Activated CD4-positive, alpha-beta T cell treated with anti-CD3 and anti-CD28 coated beads for 36 hours (primary cell): ENCODE measurements around the gene RASAL1. TPM values are rescaled to one million over a fixed set of nuclear protein-coding genes. Genes with fewer than 3 reads are reported as not detected.
A peak's percentile ranks its signal among the peaks of the same experiment; 100 is the strongest.
"Not testable (repeated sequence)": the region's sequence is repeated elsewhere in the genome, so short reads cannot be mapped to it uniquely, and the experiment has no call there.

Experiments
- ATAC-seq: fragments of 200-7000 bp; cut with Tn5 transposase; one replicate; pipeline ENCODE4 v1.10.0; 2021; ENCODE audit warnings: mild to moderate bottlenecking, moderate library complexity
- CTCF ChIA-PET: fragments of 350-600 bp; sonication (Branson Sonifier 250); formaldehyde crosslinking; loops from one replicate; lab custom pipeline; 2021; ENCODE audit warnings: antibody characterized with exemption; lab: Charles Lee
- POLR2A ChIA-PET: fragments of 350-600 bp; sonication (Branson Sonifier 250); formaldehyde crosslinking; loops from one replicate; lab custom pipeline; 2021; ENCODE audit warnings: antibody characterized with exemption, inconsistent platforms; lab: Charles Lee
- DNase-seq: peaks from one replicate; pipeline ENCODE4 v3.0.0-alpha.2; 2020
- H3K27ac Mint-ChIP-seq: one replicate; pipeline ENCODE4 v1.8.0; 2021; ENCODE audit warnings: mixed read lengths
- H3K27me3 Mint-ChIP-seq: one replicate; pipeline ENCODE4 v1.8.0; 2021; ENCODE audit warnings: mixed read lengths
- H3K36me3 Mint-ChIP-seq: one replicate; pipeline ENCODE4 v1.8.0; 2021; ENCODE audit warnings: low read depth, mixed read lengths
- H3K4me1 Mint-ChIP-seq: one replicate; pipeline ENCODE4 v1.8.0; 2021; ENCODE audit warnings: mixed read lengths
- H3K4me3 Mint-ChIP-seq: one replicate; pipeline ENCODE4 v1.8.0; 2021; ENCODE audit warnings: mild to moderate bottlenecking, moderate library complexity, mixed read lengths
- H3K9me3 Mint-ChIP-seq: one replicate; pipeline ENCODE4 v1.8.0; 2021; ENCODE audit warnings: low read depth, mixed read lengths
- intact Hi-C, 2 experiments: fragments of 100-400 bp; cut with DNase I in 1 of 2; cut with micrococcal nuclease in 1 of 2; formaldehyde crosslinking; loops; one replicate each; pipeline versions ENCODE4 v1.14.2 to v1.15.1; 2022 to 2024; cut with DNase I, micrococcal nuclease
- total RNA-seq, 2 experiments: library from RNA; stranded (reverse); gene quantifications; one replicate each; pipeline ENCODE4 v1.2.3, GENCODE V29; 2021

RASAL1 gene
- total RNA-seq, 2 experiments from 2014 or later: 9.0 to 10.6 TPM

DNA sequence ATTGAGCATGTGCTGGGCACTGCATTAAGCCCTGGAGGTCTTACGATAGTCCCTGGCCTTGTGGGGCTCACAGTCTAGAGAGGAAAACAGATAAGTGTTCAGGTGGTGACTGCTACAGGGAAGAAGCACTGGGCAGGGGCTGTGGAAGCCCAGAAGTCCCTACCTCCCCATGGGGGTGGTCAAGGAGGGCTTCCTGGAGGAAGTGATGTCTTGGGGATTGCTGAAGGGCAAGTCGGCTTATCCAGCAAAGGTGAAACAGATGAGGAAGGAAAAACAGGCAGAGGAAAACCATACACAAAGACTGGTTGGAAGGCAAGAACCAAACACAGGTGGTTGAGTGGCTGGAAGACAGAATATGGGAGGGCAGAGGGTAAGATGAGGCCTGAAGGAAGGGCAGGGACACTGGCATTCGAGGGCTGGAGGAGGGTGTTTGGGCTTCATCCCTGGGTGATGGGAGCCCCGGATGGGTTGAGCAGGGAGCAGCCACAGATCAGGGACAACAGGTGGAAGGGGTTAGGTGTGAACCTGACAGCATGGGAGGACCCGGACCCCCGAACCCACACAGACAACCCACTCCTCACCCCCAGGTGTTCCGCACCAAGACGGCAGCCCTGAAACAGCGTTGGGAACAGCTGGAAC is 16.8 kb upstream of the RASAL1 start:
- no peak for DNase-seq

DNA sequence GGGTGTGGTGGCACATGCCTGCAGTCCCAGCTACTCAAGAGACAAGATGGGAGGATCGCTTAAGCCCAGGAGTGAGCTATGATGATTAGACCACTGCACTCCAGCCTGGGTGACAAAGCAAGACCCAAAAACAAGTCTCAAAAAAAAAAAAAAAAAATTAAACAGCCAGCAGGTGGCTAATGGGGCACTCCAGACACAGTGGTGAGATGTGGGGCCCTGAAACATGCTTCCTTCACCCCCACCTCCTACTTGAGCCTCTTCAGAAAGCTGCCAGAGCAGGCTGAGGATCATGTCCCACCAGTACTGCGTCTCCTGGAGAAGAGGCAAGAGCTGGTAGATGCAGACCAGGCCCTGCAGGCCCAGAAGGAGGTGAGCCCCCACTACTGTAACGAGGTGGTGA is 16.1 kb upstream of the RASAL1 start:
- ChIA-PET CTCF (interaction anchor here (0.5 to 5.0 kb wide), 4 partner anchors 12 to 235 kb away, joined by 3 to 57 read pairs (median 17); partner anchors contain the start of gene RASAL1), POLR2A (no interaction called here)
- Mint-ChIP-seq H3K4me3 (no peak overlapping the region), H3K27me3 (peaks cover 11% of the 10 kb centered on the region), H3K36me3 (peaks cover 2% of the 10 kb centered on the region), H3K27ac (no peak overlapping the region), H3K9me3 (no peaks in the 10 kb centered on the region), H3K4me1 (peaks cover 14% of the 10 kb centered on the region)
- DNase-seq: no peak
- ATAC-seq: no peak
- intact Hi-C loops: loop anchor here (2.0 to 5.0 kb wide), 3 partner anchors 15 to 95 kb away; partner anchors contain the start of gene DTX1 (in 1 of the 2)

More for the DNA sequence above, 16.8 kb upstream of the RASAL1 start:
- H3K27ac Mint-ChIP-seq: peak overlapping the region; percentile 34
- ChIA-PET CTCF (interaction anchor here (0.9 to 5.0 kb wide), 14 partner anchors 10 to 253 kb away, joined by 3 to 57 read pairs (median 5); partner anchors contain the start of genes OAS2 and RASAL1), POLR2A (interaction anchor here (0.6 kb wide), 1 partner anchor 57 kb away, joined by 3 read pairs; no protein-coding TSS in a partner anchor)
- peaks cover 2% of the 10 kb centered on the region for H3K36me3 Mint-ChIP-seq
- peaks cover 11% of the 10 kb centered on the region for H3K27me3 Mint-ChIP-seq
- no peaks in the 10 kb centered on the region for H3K9me3 Mint-ChIP-seq
- peak overlapping the region; percentile 69 for H3K4me3 Mint-ChIP-seq
- H3K4me1 Mint-ChIP-seq: peaks cover 17% of the 10 kb centered on the region
- no peak for ATAC-seq
- intact Hi-C loops: loop anchor here (2.0 to 5.0 kb wide), 3 partner anchors 16 to 96 kb away; partner anchors contain the start of gene DTX1 (in 1 of the 2)

DNA sequence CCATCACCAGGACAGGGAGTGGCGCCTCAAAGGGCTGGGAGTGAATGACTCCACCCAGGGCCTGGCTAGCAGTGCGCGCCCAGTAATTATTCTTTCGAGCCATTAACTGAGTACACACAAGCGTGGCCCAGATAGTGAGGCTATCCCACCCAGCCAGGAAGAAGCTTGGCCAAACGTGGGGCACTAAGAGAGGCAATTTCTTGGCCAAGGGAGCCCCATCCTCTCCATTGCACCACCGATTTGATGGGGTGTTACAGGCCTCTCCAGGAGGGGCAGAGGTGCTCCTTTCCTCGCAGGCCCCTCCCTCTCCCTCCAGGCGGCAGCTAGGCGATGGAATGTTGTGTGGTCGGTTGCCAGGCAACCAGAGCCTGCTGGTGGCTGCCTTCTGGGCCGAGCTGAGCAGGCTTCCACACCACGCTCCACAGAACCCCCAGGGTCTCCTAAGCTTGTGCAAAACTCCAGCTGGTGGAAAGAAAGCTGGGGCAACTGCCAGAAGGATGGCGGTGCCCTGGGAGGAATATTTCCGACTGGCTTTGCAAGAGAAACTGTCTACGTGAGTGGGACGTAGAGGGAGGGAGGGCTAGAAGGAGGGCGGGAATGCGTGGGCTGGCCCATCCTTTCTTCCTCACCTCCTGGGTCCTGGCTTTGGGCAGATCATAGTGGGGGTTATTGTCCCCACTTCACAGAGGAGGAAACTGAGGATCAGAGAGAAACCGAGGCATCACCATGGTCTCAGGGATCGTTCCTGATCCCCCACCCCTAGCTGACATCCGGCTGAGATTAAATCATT is 14.0 kb upstream of the RASAL1 start, which contains the start of gene CFAP73:
CFAP73 (plus strand) TSS at position 364 of the 790 bp plus-strand sequence; CDS start at position 498, 134 bp downstream.
- H3K36me3 Mint-ChIP-seq: no peaks in the 10 kb centered on the region
- no peaks in the 10 kb centered on the region for H3K9me3 Mint-ChIP-seq
- H3K4me1 Mint-ChIP-seq: peaks cover 14% of the 10 kb centered on the region
- ChIA-PET CTCF (interaction anchor here (0.7 kb wide), 1 partner anchor 57 kb away, joined by 3 read pairs; no protein-coding TSS in a partner anchor), POLR2A (interaction anchor here (0.6 to 1.1 kb wide), 2 partner anchors 12 to 1039 kb away, joined by 3 read pairs; no protein-coding TSS in a partner anchor)
- H3K27ac Mint-ChIP-seq: no peak within 1 kb of the TSS
- DNase-seq (peak; percentile 56), ATAC-seq (no peak)
- intact Hi-C loops: loop anchor here in 1 of 2 experiments (5.0 kb wide), 1 partner anchor 52 kb away; no protein-coding TSS in a partner anchor
- no peak within 1 kb of the TSS for H3K4me3 Mint-ChIP-seq
- peaks cover 11% of the 10 kb centered on the region for H3K27me3 Mint-ChIP-seq

DNA sequence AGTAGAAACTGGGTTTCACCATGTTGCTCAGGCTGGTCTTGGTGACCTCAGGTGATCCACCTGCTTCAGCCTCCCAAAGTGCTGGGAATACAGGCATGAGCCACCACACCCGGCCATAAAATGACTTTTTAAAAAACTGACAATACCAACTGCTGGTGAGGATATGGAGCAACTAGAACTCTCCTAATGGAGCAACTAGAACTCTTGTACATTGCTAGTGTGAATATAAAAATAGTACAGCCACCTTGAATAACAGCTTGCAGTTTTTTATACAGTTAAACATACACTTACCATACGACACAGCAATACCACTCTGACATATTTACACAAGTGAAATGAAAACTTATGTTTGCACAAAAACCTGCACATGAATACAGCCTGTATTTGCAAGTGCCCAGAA is 11.4 kb upstream of the RASAL1 start:
- ChIA-PET POLR2A (no interaction called here), CTCF (interaction anchor here (0.7 kb wide), 1 partner anchor 60 kb away, joined by 3 read pairs; no protein-coding TSS in a partner anchor)
- ATAC-seq (no peak), DNase-seq (no peak)
- H3K27me3 Mint-ChIP-seq: peaks cover 1% of the 10 kb centered on the region
- H3K4me3 Mint-ChIP-seq: no peak overlapping the region
- no peak overlapping the region for H3K27ac Mint-ChIP-seq
- H3K9me3 Mint-ChIP-seq: no peaks in the 10 kb centered on the region
- intact Hi-C loops: no loop called here
- H3K36me3 Mint-ChIP-seq: no peaks in the 10 kb centered on the region
- H3K4me1 Mint-ChIP-seq: peaks cover 8% of the 10 kb centered on the region

DNA sequence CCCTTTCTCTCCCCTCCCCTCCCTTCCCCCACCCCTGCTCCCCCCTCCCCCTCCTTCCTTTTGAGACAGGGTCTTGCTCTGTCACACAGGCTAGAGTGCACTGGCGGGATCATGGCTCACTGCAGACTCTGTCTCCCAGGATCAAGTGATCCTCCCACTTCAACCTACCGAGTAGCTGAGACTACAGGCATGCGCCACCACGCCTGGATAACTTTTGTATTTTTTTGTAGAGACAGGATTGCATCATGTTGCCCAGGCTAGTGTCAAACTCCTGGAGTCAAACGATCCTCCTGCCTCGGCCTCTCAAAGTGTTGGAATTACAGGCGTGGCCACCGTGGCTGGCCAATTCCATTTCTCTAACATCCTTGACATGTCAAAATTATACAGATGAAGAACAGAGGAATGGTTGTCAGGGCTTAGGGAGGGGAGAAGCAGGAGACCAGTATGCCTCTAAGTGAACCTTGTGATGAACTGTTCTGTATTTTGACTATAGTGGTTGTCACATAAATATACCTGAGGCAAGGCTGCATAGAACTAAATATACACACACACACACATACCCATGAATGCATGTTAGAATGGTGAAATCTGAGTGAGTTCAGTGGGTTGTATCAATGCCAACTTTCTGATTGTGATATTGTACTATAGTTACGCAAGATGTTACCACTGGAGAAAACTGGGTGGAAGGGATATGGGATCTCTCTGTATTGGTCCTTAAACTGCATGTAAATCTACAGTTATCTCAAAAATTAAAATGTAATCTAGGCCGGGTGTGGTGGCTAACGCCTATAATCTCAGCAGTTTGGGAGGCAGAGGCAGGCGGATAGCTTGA is 10.4 kb upstream of the RASAL1 start:
- CTCF ChIA-PET: no interaction called here
- Mint-ChIP-seq H3K4me3 (no peak overlapping the region), H3K27me3 (no peaks in the 10 kb centered on the region), H3K4me1 (peaks cover 7% of the 10 kb centered on the region), H3K9me3 (no peaks in the 10 kb centered on the region), H3K36me3 (no peaks in the 10 kb centered on the region), H3K27ac (no peak overlapping the region)
- no peak for ATAC-seq
- intact Hi-C loops: no loop called here
- no peak for DNase-seq
- POLR2A ChIA-PET: no interaction called here

DNA sequence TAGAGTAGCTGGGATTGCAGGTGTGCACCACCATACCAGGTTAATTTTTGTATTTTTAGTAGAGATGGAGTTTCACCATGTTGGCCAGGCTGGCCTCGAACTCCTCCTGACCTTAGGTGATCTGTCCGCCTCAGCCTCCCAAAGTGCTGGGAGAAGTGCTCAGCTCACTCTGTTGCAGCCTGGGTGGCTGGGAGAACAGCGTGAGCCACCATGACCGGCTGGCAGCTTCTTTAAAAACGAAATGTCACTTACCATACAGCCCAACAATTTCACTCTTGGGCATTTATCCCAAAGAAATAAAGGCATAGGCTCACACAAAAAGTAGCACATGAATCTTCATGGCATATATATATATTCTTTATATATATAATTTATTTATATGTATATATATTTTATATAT is 9.2 kb upstream of the RASAL1 start:
- Mint-ChIP-seq H3K4me3 (no peak overlapping the region), H3K27ac (no peak overlapping the region), H3K9me3 (no peaks in the 10 kb centered on the region), H3K4me1 (peaks cover 7% of the 10 kb centered on the region), H3K36me3 (no peaks in the 10 kb centered on the region), H3K27me3 (no peaks in the 10 kb centered on the region)
- CTCF ChIA-PET: no interaction called here
- POLR2A ChIA-PET: no interaction called here
- ATAC-seq: no peak
- intact Hi-C loops: no loop called here
- DNase-seq: no peak

DNA sequence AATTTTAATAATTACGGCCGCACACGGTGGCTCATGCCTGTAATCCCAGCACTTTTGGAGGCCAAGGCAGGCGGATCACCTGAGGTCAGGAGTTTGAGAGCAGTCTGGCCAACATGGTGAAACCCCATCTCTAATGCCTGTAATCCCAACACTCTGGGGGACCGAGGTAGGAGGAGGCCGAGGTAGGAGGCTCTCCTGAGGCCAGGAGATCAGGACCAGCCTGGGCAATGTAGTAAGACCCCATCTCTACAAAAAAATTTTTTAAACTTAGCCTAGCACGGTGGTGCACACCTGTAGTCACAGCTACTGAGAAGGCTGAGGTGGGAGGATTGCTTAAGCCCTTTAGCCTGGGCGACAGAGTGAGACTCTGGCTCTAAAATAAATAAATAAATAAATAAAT is 8.4 kb upstream of the RASAL1 start:
- intact Hi-C loops: no loop called here
- POLR2A ChIA-PET: no interaction called here
- ATAC-seq (no peak), DNase-seq (no peak)
- Mint-ChIP-seq H3K27me3 (no peaks in the 10 kb centered on the region), H3K9me3 (no peaks in the 10 kb centered on the region), H3K4me1 (peaks cover 7% of the 10 kb centered on the region), H3K4me3 (no peak overlapping the region), H3K36me3 (no peaks in the 10 kb centered on the region), H3K27ac (no peak overlapping the region)
- CTCF ChIA-PET: no interaction called here

DNA sequence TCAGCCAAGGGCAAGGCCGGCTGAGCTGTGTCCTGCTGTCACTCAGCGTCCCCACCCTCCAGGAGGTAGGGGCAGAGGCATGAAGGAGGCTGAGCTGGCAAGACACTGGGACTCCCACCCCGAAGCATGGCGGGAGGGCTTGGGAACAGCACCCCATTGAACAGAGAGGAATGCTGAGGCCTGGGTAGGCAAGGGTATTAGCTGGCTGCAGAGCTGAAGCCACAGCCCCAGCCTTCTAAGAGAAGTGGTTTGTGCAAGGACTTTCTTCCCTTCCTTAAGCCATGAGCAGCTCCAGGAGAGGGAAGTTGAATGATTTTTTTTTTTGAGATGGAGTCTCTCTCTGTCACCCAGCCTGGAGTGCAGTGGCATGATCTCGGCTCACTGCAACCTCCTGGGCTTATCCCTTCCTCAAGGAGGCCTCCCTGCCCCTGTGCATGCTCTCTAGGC is 7.3 kb upstream of the RASAL1 start:
- peaks cover 7% of the 10 kb centered on the region for H3K4me1 Mint-ChIP-seq
- intact Hi-C loops: no loop called here
- ATAC-seq: no peak
- ChIA-PET POLR2A (interaction anchor here (0.6 to 1.1 kb wide), 2 partner anchors 32 to 36 kb away, joined by 3 read pairs; no protein-coding TSS in a partner anchor), CTCF (interaction anchor here (0.8 to 1.0 kb wide), 2 partner anchors 10 kb away, joined by 3 read pairs; no protein-coding TSS in a partner anchor)
- DNase-seq: no peak
- no peaks in the 10 kb centered on the region for H3K36me3 Mint-ChIP-seq
- H3K4me3 Mint-ChIP-seq: no peak overlapping the region
- H3K27me3 Mint-ChIP-seq: no peaks in the 10 kb centered on the region
- H3K27ac Mint-ChIP-seq: peak overlapping the region; percentile 34
- H3K9me3 Mint-ChIP-seq: no peaks in the 10 kb centered on the region

DNA sequence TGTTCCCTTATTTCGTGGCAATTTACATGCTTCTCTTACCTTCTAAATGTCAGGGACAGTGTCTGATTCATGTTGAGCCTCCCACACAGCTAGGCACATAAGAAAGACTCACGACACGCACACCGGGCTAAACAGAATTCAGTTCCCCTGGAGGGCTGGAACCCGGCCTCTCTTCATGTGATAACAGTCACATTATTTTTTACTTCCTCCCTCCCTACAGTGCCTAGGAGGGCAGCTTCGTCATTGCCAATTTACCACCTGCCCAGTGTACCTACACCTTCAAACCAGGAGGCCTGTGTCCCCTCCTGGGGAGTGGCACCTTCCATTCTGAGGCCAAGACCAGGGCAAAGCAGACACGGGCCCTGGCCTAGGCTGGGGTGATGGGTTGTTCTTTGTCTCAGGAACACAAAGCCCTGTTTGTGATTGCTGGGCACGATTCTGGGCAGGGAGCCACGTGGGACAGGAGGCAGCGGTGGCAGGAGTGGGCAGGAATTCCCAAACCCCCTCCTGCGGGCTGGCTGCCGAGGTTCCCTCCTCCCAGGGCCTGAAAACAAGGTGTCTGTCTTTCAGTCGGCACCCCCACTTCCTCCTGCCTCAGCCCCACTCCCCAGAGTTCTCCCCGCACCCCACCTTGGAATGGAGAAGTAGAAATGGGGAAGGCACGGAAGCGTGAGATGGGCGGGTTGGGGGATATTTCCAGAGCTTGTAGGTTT is 6.8 kb upstream of the RASAL1 start:
- H3K4me1 Mint-ChIP-seq: peaks cover 7% of the 10 kb centered on the region
- H3K36me3 Mint-ChIP-seq: no peaks in the 10 kb centered on the region
- H3K27ac Mint-ChIP-seq: peak overlapping the region; percentile 82
- ChIA-PET POLR2A (interaction anchor here (0.6 to 1.1 kb wide), 2 partner anchors 32 to 35 kb away, joined by 3 read pairs; no protein-coding TSS in a partner anchor), CTCF (interaction anchor here (0.8 to 1.0 kb wide), 2 partner anchors 9 to 11 kb away, joined by 3 read pairs; no protein-coding TSS in a partner anchor)
- no peak overlapping the region for H3K4me3 Mint-ChIP-seq
- DNase-seq (peak; percentile 59), ATAC-seq (peak; percentile 90)
- no peaks in the 10 kb centered on the region for H3K27me3 Mint-ChIP-seq
- H3K9me3 Mint-ChIP-seq: no peaks in the 10 kb centered on the region
- intact Hi-C loops: no loop called here

DNA sequence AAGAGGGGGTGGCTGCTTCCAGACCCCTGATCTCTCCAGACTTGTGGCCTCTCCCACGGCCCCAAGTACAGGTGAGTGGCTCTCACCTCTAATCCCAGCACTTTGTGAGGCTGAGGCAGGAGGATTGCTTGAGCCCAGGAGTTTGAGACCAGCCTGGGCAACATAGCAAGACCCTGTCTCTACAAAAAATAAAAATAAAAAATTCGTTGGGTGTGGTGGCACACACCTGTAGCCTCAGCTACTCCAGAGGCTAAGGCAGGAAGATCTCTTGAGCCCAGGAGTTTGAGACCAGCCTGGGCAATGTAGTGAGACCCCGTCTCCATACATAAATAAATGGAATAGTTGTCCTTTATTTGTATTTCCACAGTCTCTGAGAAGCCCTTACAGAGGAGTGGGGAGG is 6.2 kb upstream of the RASAL1 start:
- ATAC-seq, POLR2A ChIA-PET, DNase-seq, H3K36me3 Mint-ChIP-seq, H3K27me3 Mint-ChIP-seq, H3K4me3 Mint-ChIP-seq, H3K9me3 Mint-ChIP-seq, intact Hi-C loops: not testable (repeated sequence)
- CTCF ChIA-PET: interaction anchor here (1.0 kb wide), 1 partner anchor 11 kb away, joined by 3 read pairs; no protein-coding TSS in a partner anchor
- Mint-ChIP-seq H3K27ac (peak overlapping the region; percentile 82), H3K4me1 (peaks cover 11% of the 10 kb centered on the region)
